Measurements from ENCODE around the gene APEH.

Gene APEH

DNA sequence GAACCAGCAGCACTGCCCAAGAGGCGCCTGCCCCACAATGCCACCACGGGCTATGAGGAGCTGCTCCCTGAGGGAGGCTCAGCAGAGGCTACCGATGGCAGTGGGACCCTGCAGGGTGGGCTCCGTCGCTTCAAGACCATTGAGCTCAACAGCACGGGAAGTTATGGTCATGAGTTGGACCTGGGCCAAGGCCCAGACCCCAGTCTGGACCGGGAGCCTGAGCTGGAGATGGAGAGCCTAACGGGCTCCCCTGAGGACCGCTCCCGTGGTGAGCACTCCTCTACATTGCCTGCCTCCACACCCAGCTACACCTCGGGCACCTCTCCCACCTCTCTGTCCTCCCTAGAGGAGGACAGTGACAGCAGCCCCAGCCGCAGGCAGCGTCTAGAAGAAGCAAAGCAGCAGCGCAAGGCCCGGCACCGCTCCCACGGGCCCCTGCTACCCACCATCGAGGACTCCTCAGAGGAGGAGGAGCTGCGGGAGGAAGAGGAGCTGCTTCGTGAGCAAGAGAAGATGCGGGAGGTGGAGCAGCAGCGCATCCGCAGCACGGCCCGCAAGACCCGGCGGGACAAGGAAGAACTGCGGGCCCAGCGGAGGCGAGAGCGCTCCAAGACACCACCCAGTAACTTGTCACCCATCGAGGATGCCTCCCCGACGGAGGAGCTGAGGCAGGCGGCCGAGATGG lies 21.8 kb upstream of the APEH start:
- no peak for DNase-seq

DNA sequence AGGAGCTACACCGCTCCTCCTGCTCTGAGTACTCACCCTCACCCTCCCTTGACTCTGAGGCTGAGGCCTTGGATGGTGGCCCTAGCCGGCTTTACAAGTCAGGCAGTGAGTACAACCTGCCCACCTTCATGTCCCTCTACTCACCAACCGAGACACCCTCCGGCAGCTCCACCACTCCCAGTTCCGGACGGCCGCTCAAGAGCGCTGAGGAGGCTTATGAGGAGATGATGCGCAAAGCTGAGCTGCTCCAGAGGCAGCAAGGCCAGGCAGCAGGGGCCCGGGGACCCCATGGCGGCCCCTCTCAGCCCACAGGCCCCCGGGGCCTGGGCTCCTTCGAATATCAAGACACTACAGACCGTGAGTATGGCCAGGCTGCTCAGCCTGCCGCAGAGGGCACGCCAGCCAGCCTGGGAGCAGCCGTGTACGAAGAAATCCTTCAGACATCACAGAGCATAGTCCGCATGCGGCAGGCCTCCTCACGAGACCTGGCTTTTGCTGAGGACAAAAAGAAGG lies 21.2 kb upstream of the APEH start:
- no peak for DNase-seq

DNA sequence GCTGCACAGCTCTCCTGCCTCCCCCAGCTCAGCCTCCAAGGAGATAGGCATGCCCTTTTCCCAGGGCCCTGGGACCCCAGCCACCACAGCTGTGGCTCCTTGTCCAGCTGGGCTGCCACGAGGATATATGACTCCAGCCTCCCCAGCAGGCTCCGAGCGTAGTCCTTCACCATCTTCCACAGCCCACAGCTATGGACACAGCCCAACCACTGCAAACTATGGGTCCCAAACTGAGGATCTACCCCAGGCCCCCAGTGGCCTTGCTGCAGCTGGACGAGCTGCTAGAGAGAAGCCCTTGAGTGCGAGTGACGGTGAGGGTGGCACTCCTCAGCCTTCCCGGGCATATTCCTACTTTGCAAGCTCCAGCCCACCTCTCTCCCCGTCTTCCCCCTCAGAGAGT lies 20.5 kb upstream of the APEH start:
- no peak for DNase-seq

DNA sequence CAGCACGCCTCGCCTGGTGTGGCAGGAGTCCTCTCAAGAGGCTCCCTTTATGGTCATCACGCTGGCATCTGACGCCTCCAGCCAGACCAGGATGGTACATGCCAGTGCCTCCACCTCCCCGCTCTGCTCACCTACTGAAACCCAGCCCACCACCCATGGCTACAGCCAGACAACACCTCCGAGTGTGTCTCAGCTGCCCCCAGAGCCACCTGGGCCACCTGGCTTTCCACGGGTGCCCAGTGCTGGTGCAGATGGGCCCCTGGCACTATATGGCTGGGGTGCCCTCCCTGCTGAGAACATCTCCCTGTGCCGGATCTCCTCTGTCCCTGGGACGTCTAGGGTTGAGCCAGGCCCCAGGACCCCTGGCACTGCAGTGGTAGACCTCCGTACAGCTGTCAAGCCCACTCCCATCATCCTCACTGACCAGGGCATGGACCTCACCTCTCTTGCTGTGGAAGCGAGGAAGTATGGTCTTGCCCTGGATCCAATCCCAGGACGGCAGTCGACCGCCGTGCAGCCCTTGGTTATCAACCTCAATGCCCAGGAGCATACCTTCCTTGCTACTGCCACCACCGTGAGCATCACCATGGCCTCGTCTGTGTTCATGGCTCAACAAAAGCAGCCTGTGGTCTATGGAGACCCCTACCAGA lies 19.9 kb upstream of the APEH start:
- no peak for DNase-seq

DNA sequence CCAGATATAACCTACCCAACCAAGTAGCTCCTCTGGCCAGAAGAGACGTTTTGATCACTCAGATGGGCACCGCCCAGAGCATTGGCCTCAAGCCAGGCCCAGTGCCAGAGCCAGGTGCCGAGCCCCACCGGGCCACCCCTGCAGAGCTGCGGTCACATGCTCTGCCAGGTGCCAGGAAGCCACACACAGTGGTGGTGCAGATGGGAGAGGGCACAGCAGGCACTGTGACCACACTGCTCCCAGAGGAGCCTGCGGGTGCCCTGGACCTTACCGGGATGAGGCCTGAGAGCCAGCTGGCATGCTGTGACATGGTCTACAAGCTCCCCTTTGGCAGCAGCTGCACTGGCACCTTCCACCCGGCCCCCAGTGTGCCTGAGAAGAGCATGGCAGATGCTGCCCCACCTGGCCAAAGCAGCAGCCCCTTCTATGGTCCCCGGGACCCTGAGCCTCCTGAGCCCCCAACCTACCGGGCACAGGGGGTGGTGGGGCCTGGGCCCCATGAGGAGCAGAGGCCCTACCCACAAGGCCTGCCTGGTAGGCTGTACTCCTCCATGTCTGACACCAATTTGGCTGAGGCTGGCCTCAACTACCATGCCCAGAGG lies 19.1 kb upstream of the APEH start:
- DNase-seq = no peak

DNA sequence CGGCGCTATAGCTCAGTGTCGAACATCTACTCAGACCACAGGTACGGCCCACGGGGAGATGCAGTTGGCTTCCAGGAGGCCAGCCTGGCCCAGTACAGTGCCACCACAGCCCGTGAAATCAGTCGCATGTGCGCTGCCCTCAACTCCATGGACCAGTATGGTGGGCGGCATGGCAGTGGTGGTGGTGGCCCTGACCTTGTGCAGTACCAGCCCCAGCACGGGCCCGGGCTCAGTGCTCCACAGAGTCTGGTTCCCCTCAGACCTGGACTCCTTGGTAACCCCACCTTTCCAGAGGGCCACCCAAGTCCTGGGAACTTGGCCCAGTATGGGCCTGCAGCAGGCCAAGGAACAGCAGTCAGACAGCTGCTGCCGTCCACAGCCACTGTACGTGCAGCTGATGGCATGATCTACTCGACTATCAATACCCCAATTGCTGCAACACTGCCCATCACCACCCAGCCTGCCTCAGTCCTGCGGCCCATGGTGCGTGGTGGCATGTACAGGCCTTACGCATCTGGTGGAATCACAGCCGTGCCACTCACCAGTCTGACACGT lies 18.3 kb upstream of the APEH start:
- no peak for DNase-seq

DNA sequence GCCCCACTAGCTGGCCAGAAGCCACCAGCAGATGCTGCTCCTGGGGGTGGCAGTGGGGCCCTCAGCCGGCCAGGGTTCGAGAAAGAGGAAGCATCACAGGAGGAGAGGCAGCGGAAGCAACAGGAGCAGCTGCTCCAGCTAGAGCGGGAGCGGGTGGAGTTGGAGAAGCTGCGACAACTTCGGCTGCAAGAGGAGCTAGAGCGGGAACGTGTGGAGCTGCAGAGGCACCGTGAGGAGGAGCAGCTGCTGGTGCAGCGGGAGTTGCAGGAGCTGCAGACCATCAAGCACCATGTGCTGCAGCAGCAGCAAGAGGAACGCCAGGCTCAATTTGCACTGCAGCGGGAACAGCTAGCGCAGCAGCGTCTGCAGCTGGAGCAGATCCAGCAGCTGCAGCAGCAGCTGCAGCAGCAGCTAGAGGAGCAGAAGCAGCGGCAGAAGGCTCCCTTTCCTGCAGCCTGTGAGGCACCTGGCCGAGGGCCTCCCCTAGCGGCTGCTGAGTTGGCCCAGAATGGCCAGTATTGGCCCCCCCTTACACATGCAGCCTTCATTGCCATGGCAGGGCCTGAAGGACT lies 17.5 kb upstream of the APEH start:
- DNase-seq = no peak

DNA sequence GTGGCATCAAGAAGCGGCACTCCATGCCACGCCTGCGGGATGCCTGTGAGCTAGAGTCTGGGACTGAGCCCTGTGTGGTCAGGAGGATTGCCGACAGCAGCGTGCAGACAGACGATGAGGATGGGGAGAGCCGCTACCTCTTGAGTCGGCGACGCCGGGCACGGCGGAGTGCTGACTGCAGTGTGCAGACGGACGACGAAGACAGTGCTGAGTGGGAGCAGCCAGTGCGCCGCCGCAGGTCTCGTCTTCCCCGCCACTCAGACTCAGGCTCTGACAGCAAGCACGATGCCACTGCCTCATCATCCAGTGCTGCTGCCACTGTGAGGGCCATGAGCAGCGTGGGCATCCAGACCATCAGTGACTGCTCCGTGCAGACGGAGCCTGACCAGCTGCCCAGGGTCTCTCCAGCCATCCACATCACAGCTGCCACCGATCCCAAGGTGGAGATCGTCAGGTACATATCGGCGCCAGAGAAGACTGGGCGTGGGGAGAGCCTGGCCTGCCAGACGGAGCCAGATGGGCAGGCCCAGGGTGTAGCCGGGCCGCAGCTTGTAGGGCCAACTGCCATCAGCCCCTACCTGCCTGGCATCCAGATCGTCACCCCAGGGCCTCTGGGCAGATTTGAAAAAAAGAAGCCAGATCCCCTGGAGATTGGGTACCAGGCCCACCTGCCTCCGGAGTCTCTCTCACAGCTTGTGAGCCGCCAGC lies 16.8 kb upstream of the APEH start:
- DNase-seq = no peak

DNA sequence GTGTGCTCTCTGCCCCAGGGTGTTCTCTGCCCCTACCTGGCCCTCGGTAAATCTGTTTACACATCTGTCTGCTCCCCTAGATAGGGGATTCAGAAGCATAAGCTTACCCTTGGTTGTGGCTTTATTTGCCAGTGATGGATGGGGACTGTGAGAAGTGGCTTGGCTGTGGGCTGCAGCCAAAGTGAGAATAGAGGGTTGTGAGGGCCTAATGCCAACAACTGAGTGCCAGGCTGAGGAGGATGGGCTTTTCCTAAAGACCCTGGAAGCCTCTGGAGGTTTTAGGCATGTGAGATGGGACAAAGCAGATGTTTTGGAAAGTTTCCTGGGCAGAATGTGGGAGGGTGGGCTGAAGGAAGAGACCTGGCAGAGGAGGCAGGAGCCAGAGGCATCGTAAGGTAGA lies 15.4 kb upstream of the APEH start:
- no peak for DNase-seq

DNA sequence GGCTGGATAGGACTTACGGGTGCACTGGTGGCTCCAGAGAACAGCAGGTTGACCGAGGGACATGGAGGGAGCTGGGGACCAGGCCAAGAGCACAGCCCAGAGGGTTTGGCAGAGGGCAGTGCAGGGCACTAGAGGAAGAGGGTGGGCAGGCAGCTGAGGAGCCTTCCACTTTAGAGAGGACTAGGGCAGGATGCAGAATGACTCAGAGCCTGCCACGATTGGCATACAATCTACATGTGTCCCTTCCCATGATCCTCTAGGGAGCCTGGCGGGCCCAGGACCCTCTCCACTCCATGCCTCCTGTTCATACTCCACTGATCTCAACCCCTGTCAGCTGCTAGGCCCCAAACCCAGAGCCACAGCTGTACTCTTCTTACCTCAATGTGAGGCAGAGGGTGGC lies 14.4 kb upstream of the APEH start:
- DNase-seq = no peak

DNA sequence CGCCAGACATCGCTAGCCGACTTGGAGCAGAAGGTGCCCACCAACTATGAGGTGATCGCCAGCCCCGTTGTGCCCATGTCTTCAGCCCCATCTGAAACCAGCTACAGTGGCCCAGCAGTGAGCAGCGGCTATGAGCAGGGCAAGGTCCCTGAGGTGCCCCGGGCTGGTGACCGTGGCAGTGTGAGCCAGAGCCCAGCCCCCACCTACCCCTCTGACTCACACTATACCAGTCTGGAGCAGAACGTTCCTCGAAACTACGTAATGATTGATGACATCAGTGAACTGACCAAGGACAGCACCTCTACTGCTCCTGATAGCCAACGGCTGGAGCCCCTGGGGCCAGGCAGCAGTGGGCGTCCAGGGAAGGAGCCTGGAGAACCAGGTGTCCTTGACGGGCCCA lies 12.9 kb upstream of the APEH start:
- no peak for DNase-seq

DNA sequence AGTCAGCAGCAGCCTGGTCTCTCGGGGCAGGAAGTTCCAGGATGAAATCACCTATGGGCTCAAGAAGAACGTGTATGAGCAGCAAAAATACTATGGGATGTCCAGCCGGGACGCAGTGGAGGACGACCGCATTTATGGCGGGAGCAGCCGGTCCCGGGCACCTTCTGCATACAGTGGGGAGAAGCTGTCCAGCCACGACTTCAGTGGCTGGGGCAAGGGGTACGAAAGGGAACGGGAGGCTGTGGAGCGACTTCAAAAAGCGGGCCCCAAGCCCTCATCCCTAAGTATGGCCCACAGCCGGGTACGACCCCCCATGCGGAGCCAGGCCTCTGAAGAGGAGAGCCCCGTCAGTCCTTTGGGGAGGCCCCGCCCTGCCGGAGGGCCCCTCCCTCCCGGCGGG lies 12.1 kb upstream of the APEH start:
- no peak for DNase-seq

DNA sequence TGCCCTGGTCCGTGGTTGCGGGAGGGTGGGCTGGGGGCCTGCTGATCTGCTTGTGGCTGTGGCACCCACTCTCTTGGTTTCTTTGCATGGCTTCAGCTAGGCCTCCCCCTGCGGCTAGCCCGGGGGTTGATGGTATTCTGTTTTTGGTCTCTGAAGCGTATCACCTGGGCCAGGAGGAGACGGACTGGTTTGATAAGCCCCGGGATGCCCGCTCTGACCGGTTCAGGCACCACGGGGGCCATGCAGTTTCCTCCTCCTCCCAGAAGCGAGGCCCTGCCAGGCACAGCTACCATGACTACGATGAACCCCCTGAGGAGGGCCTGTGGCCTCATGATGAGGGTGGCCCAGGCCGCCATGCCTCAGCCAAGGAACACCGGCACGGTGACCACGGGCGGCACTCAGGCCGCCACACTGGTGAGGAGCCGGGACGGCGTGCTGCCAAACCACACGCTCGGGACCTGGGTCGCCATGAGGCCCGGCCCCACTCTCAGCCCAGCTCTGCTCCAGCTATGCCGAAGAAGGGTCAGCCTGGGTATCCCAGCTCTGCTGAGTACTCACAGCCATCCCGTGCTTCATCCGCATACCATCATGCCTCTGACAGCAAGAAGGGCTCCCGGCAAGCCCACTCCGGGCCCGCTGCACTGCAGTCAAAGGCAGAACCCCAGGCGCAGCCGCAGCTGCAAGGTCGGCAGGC lies 11.3 kb upstream of the APEH start:
- DNase-seq = no peak

DNA sequence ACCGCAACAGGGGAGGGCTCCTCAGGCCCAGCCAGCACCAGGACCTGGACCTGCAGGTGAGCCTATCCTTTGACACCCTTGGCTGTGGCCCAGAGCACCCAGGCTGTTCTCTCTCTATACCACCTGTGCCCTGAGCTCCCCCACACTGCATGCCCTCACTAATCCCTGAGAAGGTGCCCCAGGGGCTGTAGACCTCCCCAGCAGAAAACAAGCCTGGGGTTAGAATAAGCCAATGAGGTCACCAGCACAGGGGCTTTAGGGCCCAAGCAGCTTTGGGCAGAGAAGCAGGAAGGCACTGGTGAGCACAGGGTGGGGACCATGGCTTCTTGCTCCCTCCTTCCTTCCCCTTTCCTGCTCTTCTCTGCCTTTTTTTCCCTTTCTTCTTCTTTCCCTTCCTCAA lies 10.3 kb upstream of the APEH start:
- no peak for DNase-seq

DNA sequence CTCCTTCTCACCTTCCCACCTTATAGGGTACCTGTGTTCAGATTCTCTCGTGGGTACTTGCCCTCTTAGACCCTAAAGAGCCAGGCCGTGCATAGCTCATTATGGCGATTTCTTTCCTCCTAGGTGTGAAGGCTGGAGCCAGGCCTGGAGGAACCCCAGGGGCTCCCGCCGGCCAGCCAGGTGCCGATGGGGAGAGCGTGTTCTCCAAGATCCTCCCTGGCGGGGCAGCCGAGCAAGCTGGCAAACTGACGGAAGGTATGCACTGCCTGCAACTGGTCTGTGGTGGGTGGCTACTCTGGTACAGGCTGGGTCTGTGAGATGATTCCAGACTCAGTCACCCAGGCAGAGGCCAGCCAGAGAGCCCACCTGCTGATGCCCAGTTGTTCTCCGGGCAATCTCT lies 9.9 kb upstream of the APEH start:
- DNase-seq = no peak

DNA sequence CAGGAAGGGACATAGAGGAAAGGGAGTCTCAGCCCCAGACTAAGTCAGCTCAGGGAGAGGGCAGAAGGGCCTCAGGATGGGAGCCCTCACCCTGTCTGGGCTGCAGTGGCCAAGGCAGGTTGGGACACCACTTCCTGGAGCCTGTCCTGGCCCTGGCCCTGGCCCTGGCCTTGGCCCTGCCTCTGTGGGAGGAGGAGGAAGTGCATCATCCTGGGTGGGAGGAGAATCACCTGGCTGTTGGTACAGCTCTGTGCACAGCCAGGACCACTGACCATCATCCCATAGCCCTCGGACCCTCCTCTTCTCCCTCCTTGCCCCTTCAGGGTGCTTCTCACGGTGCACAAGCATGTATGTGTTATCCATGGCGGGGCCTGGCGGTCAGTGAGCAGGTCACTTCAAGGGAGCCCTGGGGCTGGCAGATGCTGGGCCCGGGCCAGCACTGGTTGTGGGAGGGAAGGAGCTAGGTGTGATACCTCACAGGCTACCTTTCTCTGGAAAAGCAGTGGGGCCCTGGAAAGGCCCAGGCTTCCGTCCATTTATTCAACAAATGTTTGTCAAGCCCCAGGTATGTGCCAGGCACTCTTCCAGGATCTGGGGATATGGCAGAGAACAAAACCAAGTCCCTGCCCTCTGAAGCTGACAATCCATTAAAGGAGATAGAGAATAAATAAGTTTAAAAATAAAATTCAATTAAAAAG lies 8.2 kb upstream of the APEH start:
- no peak for DNase-seq

DNA sequence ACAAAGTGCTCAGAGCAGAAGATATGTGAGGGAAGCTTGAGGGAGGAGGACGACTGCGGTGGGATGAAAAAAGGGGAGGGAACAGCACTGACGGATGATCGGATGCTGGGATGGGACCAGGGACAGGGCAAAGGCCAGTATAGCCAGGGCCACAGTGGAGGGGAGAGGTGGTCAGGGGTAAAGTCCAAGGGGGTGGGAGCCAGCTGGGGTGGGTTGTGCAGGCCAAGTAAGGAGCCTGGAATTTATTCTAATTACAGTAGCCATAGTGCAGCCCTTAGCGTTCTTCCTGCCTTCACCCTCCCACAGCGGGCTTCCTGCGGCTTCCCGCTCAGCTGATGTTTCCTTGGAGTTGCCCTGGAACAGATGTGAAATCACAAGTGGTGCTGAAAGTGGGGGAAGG lies 7.6 kb upstream of the APEH start:
- DNase-seq = no peak

DNA sequence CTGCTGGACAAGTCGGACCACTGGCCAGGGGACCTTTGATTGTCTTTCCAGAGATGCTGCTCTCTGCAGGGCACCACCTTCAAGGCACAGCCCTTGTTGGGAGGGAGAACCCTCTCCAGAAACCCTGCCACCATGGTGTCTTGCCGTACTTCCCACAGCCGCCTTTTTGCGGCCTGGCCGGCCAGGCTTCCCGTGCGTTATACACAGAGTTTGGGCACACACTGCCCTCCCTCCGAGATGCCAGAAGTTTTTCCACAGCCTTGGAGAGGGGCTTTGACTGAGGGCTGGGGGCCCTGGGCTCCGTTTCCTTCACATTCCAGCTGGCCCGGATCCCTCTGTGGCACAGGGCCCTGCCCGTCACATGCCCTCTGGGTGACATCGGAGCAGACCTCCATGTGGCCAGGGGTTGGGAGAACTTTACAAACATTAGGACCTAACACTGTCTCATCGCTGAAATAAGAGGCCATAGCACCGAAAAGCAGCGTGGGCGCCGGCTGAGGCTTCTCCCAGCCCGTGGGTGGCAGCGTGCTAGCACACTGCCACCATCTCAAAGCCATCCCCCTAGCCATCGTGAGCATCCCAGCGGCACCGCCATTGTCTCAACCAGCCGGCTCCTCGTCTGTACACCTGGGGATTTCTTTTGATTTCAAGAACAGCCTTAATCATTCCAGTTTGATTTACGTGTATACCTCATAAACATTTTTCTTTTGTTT lies 6.3 kb upstream of the APEH start:
- DNase-seq = no peak

DNA sequence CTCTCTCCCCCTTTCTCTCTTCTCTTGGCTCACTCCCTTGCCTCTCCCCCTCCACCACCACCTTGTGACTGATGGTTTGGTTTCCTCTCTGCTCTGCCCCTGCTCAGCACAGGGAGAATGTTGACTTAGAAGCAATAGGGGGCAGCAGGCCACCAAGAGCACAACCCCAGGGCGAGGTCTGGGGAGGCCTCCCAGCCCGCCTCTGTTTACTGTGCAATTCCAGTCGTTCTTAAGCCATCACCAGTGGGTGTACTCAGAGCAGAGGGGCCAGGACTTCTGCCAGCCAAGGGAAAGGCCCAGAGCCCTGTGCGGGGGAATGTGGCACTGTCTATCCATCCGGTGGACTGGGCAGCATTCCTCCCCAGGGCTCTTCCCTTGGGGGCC lies 5.7 kb upstream of the APEH start:
- DNase-seq = no peak

DNA sequence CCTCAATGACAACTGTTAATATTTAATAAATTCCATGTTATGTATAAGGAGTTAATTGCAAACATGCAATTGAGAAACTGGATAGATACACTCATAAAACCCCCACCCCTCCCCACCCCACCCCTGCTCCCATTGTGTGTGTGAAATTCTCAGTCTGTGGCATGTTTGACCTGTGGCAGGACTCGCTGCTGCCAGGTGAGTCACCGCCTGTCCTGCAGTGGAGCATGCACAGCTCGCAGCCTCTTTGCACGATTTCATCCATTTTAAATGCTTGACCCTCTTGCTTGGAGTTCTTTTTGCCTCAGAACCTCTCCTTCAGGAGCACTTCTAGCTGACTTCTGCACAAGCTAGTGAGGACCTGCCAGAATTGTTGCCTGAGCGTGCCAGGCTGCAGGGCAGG lies 5.3 kb upstream of the APEH start:
- no peak for DNase-seq

DNA sequence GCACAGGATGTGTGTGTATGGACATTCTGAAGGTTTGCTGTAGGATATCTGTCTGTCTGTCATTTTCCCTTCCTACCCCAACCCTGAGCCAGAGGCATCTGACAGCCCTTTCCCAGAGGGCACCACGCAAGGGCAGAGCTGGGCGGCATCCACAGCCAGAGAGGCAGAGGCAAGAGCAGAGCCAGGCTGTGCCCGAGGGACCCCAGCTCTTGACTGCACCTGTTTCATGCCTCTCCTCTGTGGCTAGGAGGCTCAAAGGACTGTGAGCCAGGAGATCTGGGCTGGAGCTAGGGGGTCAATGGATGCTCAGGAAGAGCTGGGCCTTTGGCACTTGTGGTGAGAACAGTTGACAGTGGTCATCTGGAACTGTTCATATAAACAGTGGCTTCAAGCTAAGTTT lies 4.8 kb upstream of the APEH start:
- DNase-seq = no peak

Measured in activated naive CD4-positive, alpha-beta T cell (primary cell).